Upper lobe of right lung (tissue), 1 donor: ENCODE data around the gene LASP1. TPM values are rescaled to one million over a fixed set of nuclear protein-coding genes. Genes with fewer than 3 reads are reported as not detected.
A peak's percentile ranks its signal among the peaks of the same experiment; 100 is the strongest.
"Not testable (repeated sequence)": the region's sequence is repeated elsewhere in the genome, so short reads cannot be mapped to it uniquely, and the experiment has no call there.

Experiments
- ATAC-seq: fragments of 200-7000 bp; cut with Tn5 transposase; one replicate; pipeline ENCODE4 v1.9.1; 2020; ENCODE audit warnings: mild to moderate bottlenecking, moderate library complexity
- DNase-seq: peaks from one replicate; pipeline ENCODE4 v3.0.0-alpha.2; 2020
- H3K27ac ChIP-seq: fragments of 200-600 bp; one replicate; pipeline ENCODE4 v1.8.0; 2022
- H3K27me3 ChIP-seq: fragments of 200-600 bp; one replicate; pipeline ENCODE4 v1.8.0; 2022; ENCODE audit warnings: mild to moderate bottlenecking
- H3K36me3 ChIP-seq: fragments of 200-600 bp; one replicate; pipeline ENCODE4 v1.8.0; 2022
- H3K4me1 ChIP-seq: fragments of 200-600 bp; one replicate; pipeline ENCODE4 v1.8.0; 2022
- H3K4me3 ChIP-seq: fragments of 200-600 bp; one replicate; pipeline ENCODE4 v1.8.0; 2022; ENCODE audit warnings: mild to moderate bottlenecking
- H3K9me3 ChIP-seq: fragments of 200-600 bp; one replicate; pipeline ENCODE4 v1.8.0; 2022
- intact Hi-C: fragments of 100-400 bp; cut with DNase I; formaldehyde crosslinking; loops from one replicate; pipeline ENCODE4 v1.11.0; 2022
- total RNA-seq: library from RNA; stranded (reverse); fragmentation: NEBNext Ultra II Directional; extraction: Animal tissue kit (Norgen Biotek cat#: 25700); gene quantifications from one replicate; pipeline ENCODE4 v1.2.1, GENCODE V29; 2021
- TF ChIP-seq, protein P1 (sequence below): fragments of 200-600 bp; IDR thresholded peaks from one replicate; pipeline ENCODE4 v1.8.0; 2022; ENCODE audit warnings: antibody characterized with exemption
- donor health status: DM: no; HTN: yes; CAD: no; lungs with severe emphysema.

The LASP1 gene
- total RNA-seq, 1 donor from 2014 or later = 158 TPM

DNA sequence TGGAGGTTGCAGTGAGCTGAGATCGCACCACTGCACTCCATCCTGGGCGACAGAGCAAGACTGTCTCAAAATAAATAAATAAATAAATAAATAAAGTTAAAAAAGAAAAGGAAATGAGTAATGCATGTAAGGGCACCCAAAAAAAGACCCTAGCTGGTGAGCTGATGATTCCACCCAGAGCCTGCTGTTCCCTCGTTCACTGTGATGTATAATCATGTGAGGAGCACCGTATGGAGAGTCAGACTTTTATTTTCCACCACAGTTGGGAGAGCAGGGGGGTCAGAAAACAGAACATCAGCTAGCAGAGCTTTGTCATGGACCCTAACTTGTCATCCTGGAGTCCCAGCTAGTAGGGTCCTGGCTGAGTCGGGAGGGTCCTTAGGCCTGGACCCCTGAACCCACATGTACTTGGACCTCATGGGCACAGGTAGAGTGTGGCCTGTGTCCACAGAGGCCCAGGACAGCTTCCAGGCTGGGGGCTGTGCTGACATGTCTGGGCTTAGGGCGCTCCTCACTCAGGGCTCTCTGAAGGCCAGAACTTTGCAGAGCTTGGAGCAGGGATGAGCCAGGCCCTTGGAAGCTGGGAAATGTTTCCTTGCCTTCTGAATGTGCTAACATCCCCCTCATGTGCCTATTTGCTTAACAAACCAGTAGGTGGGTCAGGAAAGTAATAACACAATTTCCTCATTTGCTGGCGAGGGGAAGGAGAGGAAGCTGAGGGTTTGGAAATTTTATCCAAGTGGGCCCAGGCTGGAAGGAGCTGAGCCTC is 36.8 kb downstream of the LASP1 start:
- intact Hi-C loops = no loop called here
- Histone ChIP-seq H3K4me3 (no peak overlapping the region), H3K27ac (no peak overlapping the region), H3K4me1 (peaks cover 67% of the 10 kb centered on the region), H3K36me3 (peaks cover 56% of the 10 kb centered on the region), H3K27me3 (no peaks in the 10 kb centered on the region), H3K9me3 (no peaks in the 10 kb centered on the region)
- no peak for DNase-seq
- TF ChIP-seq, protein P1, sequence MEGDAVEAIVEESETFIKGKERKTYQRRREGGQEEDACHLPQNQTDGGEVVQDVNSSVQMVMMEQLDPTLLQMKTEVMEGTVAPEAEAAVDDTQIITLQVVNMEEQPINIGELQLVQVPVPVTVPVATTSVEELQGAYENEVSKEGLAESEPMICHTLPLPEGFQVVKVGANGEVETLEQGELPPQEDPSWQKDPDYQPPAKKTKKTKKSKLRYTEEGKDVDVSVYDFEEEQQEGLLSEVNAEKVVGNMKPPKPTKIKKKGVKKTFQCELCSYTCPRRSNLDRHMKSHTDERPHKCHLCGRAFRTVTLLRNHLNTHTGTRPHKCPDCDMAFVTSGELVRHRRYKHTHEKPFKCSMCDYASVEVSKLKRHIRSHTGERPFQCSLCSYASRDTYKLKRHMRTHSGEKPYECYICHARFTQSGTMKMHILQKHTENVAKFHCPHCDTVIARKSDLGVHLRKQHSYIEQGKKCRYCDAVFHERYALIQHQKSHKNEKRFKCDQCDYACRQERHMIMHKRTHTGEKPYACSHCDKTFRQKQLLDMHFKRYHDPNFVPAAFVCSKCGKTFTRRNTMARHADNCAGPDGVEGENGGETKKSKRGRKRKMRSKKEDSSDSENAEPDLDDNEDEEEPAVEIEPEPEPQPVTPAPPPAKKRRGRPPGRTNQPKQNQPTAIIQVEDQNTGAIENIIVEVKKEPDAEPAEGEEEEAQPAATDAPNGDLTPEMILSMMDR = no peak
- peak; percentile 49 for ATAC-seq

DNA sequence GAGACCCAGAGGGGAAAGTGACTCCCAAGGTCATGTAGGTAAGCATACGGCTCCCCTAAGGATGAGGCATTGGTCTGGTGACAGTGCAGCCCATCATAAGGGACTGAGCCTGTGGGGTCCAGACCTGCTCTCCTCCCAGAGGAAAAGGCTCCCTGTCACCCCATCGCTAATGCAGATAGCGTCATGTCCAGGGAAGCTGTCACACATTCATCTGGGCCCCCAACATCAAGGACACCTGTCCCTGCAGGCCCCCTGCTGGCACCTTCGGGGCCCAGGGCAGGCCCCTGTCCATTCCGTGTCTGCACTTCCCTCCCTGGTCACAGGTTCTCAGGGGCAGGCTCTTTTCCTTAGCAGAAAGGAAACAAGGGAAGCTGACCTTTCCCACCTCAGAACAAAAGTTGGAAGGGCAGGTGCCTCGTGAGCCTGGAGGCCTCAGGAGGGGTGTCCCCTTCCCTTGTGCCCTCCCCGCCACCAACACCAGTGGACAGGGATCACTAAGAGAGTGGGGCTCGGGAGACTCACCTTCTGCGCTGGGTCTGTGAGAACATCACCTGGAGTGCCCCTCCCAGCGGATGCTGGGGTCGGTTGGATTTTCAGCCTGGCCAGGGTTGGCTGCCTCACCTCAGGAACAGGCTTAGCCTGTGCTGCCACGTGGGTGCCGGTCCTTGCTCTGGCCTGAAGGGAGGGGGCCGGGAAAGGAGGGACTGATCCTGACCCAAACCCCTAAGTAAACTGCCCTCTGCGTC is 38.2 kb downstream of the LASP1 start:
- DNase-seq = no peak
- H3K4me1 ChIP-seq = peaks cover 70% of the 10 kb centered on the region
- no peaks in the 10 kb centered on the region for H3K9me3 ChIP-seq
- peak overlapping the region; percentile 60 for H3K27ac ChIP-seq
- TF ChIP-seq, protein P1 = no peak
- intact Hi-C loops = no loop called here
- no peaks in the 10 kb centered on the region for H3K27me3 ChIP-seq
- ATAC-seq = no peak
- H3K4me3 ChIP-seq = no peak overlapping the region
- peaks cover 48% of the 10 kb centered on the region for H3K36me3 ChIP-seq

DNA sequence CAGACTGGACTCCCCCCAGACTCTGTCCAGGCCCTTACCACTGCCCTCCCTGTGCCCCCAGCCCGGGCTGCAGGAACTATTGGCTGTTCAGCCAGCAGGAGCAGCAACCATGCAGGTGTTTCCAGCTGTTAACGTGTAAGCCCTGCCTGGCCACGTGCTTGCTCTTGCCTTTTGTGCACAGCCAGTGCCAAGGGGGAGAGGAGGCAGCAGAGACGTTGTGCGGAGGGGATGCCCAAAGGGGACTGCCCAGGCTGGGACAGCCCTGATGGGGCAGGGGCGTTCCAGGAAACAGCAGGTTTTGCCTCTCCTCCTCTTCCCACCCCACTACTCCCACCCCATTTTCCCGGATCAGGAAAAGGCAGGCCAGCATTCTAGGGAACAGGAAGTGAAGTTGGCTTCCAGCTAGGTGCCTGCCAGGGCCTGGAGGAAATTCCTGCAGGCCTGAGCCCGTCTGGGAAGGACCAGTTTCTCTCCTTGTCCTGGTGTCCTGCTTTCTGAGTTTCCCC is 38.9 kb downstream of the LASP1 start:
- peak overlapping the region; percentile 60 for H3K27ac ChIP-seq
- no peaks in the 10 kb centered on the region for H3K9me3 ChIP-seq
- H3K4me1 ChIP-seq = peaks cover 70% of the 10 kb centered on the region
- peaks cover 42% of the 10 kb centered on the region for H3K36me3 ChIP-seq
- TF ChIP-seq, protein P1 = no peak
- no peak overlapping the region for H3K4me3 ChIP-seq
- ATAC-seq = peak; percentile 34
- DNase-seq = peak; percentile 61
- H3K27me3 ChIP-seq = no peaks in the 10 kb centered on the region
- intact Hi-C loops = no loop called here

DNA sequence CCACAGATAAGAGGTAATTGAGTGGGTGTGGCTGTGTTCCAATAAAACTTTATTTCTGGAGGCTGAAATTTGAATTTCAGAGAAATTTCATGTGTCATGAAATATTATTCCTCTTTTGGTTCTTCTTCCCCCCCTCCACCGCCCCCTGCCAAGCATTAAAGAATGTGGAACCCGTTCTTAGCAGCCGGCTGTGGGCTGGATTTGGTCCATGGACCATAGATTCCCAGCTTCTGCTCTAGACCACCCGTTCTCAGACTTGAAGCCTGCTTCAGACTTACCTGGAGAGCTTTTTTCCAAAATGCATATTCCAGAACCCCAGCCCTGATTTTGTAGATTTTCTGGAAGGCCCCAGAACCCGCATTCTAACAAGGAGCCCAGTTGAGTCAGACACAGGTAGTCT is 40.5 kb downstream of the LASP1 start:
- Histone ChIP-seq H3K9me3 (no peaks in the 10 kb centered on the region), H3K36me3 (peaks cover 41% of the 10 kb centered on the region), H3K27ac (no peak overlapping the region), H3K27me3 (no peaks in the 10 kb centered on the region), H3K4me1 (peaks cover 74% of the 10 kb centered on the region), H3K4me3 (no peak overlapping the region)
- intact Hi-C loops = no loop called here
- ATAC-seq (no peak), DNase-seq (peak; percentile 5)
- TF ChIP-seq, protein P1 = no peak

DNA sequence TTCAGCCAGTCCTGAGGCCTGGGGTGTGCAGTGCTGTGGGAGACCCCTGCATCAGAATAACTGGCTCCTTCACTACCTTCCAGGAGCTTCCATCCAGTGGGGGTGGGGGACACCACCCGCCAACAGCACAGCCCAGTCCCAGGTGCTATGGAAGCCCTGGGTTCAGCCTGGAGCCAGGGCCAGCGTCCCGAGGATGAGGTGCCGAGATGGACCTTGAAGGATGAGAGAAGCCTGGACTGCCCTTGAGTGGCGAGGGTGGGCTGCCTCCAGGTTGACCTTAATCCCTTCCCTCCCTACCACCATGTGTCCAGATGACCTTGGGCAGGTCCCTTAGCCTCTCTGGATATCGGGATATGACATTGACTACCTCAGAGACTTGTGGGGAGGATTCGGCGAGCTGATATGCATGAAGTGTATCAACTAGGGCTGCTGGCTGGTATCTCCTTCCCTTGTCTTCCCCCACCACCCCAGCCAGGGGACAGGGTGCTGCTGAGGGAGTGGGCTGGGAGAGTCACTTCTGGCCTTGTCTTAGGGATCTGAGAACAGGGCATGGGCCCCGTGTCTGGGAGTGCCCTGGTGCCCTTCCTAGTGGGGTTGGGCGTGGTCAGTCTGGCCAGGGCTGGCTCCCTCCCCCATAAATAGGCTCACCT is 41.3 kb downstream of the LASP1 start:
- peaks cover 65% of the 10 kb centered on the region for H3K4me1 ChIP-seq
- intact Hi-C loops = no loop called here
- no peak overlapping the region for H3K4me3 ChIP-seq
- peak overlapping the region; percentile 45 for H3K27ac ChIP-seq
- peak; percentile 51 for DNase-seq
- H3K36me3 ChIP-seq = peaks cover 49% of the 10 kb centered on the region
- no peaks in the 10 kb centered on the region for H3K9me3 ChIP-seq
- TF ChIP-seq, protein P1 = no peak
- ATAC-seq = no peak
- H3K27me3 ChIP-seq = no peaks in the 10 kb centered on the region

DNA sequence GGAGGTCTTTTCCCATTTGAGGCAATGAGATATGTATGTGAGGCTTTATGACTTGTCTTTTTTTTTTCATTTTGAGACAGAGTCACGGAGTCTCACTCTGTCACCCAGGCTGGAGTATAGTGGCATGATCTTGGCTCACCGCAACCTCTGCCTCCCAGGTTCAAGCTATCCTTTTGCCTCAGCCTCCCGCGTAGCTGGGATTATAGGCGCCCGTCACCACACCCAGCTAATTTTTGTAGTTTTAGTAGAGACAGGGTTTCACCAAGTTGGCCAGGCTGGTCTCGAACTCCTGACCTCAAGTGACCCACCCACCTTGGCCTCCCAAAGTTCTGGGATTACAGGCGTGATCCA is 41.8 kb downstream of the LASP1 start:
- H3K36me3 ChIP-seq = peaks cover 54% of the 10 kb centered on the region
- intact Hi-C loops, DNase-seq: not testable (repeated sequence)

More for the DNA sequence above, 41.8 kb downstream of the LASP1 start:
- not testable (repeated sequence) for H3K9me3 ChIP-seq, H3K4me3 ChIP-seq, H3K27me3 ChIP-seq, ATAC-seq
- peak overlapping the region; percentile 45 for H3K27ac ChIP-seq
- peaks cover 60% of the 10 kb centered on the region for H3K4me1 ChIP-seq
